Liver (tissue), 9 donors: Measurements from ENCODE around the gene CFAP47. TPM values are rescaled to one million over a fixed set of nuclear protein-coding genes. Genes with fewer than 3 reads are reported as not detected.
"Not testable (repeated sequence)": the region's sequence is repeated elsewhere in the genome, so short reads cannot be mapped to it uniquely, and the experiment has no call there.

Experiments used
- DNase-seq: peaks from one replicate; pipeline ENCODE4 v3.0.0-alpha.2; 2017; ENCODE audit warnings: low spot score
- H3K27ac ChIP-seq, 2 donors: one replicate each; pipeline ENCODE4 v1.7.0; 2013; ENCODE audit warnings: inconsistent platforms in 2 of 2, low read length in 2 of 2, control low read depth in 1 of 2, low read depth in 1 of 2, mild to moderate bottlenecking in 1 of 2
- H3K27me3 ChIP-seq, 4 donors: one replicate each; pipeline versions ENCODE4 v1.6.1 to v1.7.0; 2013; ENCODE audit warnings: low read length in 3 of 4, inconsistent platforms in 1 of 4, mild to moderate bottlenecking in 1 of 4, moderate library complexity in 1 of 4; ENCODE audit not compliant: control insufficient read depth in 4 of 4, insufficient read depth in 4 of 4
- H3K36me3 ChIP-seq, 4 donors: one replicate each; pipeline versions ENCODE4 v1.6.1 to v1.7.0; 2013; ENCODE audit warnings: low read length in 3 of 4, mild to moderate bottlenecking in 3 of 4, low read depth in 1 of 4, moderate library complexity in 1 of 4; ENCODE audit not compliant: control insufficient read depth in 4 of 4, insufficient read depth in 3 of 4
- H3K4me1 ChIP-seq, 4 donors: one replicate each; pipeline versions ENCODE4 v1.6.1 to v1.7.0; 2013; ENCODE audit warnings: low read length in 3 of 4, mild to moderate bottlenecking in 3 of 4, moderate library complexity in 1 of 4; ENCODE audit not compliant: control insufficient read depth in 4 of 4, insufficient read depth in 4 of 4
- H3K4me3 ChIP-seq, 3 donors: one replicate each; pipeline versions ENCODE4 v1.6.1 to v1.7.0; 2013; ENCODE audit warnings: low read length in 3 of 3, control low read depth in 1 of 3, low read depth in 1 of 3, mild to moderate bottlenecking in 1 of 3
- H3K9ac ChIP-seq, 2 donors: one replicate each; pipeline ENCODE4 v1.7.0; 2013; ENCODE audit warnings: low read length in 2 of 2, mild to moderate bottlenecking in 2 of 2, moderate library complexity in 2 of 2, control low read depth in 1 of 2, low read depth in 1 of 2
- H3K9me3 ChIP-seq, 4 donors: one replicate each; pipeline versions ENCODE4 v1.6.1 to v1.7.0; 2013; ENCODE audit warnings: low read length in 3 of 4; ENCODE audit not compliant: control insufficient read depth in 4 of 4
- CTCF ChIP-seq: fragments of 150-350 bp; IDR thresholded peaks from 2 replicates; pipeline ENCODE4 v1.5.1; 2017; ENCODE audit warnings: improper control_type of control experiment, low read depth, low read length; ENCODE audit not compliant: missing input control
- EGR1 ChIP-seq, 2 donors: IDR thresholded peaks; 2 replicates each; pipeline ENCODE4 v1.6.1; 2016 to 2018; ENCODE audit warnings: antibody characterized with exemption in 2 of 2, low read depth in 2 of 2
- FOXA1 ChIP-seq: IDR thresholded peaks from 2 replicates; pipeline ENCODE4 v1.6.1; 2016; ENCODE audit warnings: antibody characterized with exemption
- FOXA2 ChIP-seq: IDR thresholded peaks from 2 replicates; pipeline ENCODE4 v1.6.1; 2016; ENCODE audit warnings: antibody characterized with exemption
- GABPA ChIP-seq, 2 donors: IDR thresholded peaks in 1 of 2; conservative IDR thresholded peaks in 1 of 2; 2 replicates each; pipeline ENCODE4 v1.6.1; 2016; ENCODE audit warnings: antibody characterized with exemption in 2 of 2, mild to moderate bottlenecking in 1 of 2, moderate library complexity in 1 of 2
- HNF4G ChIP-seq: IDR thresholded peaks from 2 replicates; pipeline ENCODE4 v1.6.1; 2016; ENCODE audit warnings: antibody characterized with exemption
- MAX ChIP-seq: IDR thresholded peaks from 2 replicates; pipeline ENCODE4 v1.6.1; 2016; ENCODE audit warnings: antibody characterized with exemption
- NR2F2 ChIP-seq: IDR thresholded peaks from 2 replicates; pipeline ENCODE4 v1.6.1; 2016; ENCODE audit warnings: antibody characterized with exemption
- RAD21 ChIP-seq, 2 donors: IDR thresholded peaks; 2 replicates each; pipeline ENCODE4 v1.6.1; 2016; ENCODE audit warnings: antibody characterized with exemption in 2 of 2, mild to moderate bottlenecking in 2 of 2
- SP1 ChIP-seq: IDR thresholded peaks from 2 replicates; pipeline ENCODE4 v1.6.1; 2018; ENCODE audit warnings: antibody characterized with exemption, mild to moderate bottlenecking
- YY1 ChIP-seq: IDR thresholded peaks from 2 replicates; pipeline ENCODE4 v1.6.1; 2016; ENCODE audit warnings: antibody characterized with exemption, mild to moderate bottlenecking
- WGBS: extraction: QIAGEN DNeasy Blood & Tissue Kit; methylation state at CpG from one replicate; pipeline ENCODE4 v1.1.7; 2013; 5-methylcytosine and 5-hydroxymethylcytosine counted together
- polyA plus RNA-seq, 2 donors: library from polyadenylated mRNA; stranded (reverse) in 1 of 2; unstranded in 1 of 2; fragments of 200-250 nt in 1 of 2; fragments of >200 nt in 1 of 2; fragmentation: Nextera tagmentation in 1 of 2; extraction: Ambion mirVana in 1 of 2; gene quantifications; one replicate each; pipeline versions ENCODE4 v1.2.1 to v1.2.3, GENCODE V29; 2013 to 2015
- total RNA-seq, 2 donors: library from RNA; depleted of rRNA; stranded (reverse); fragments of >200 nt; gene quantifications; one replicate each; pipeline ENCODE4 v1.2.3, GENCODE V29; 2014
- TF ChIP-seq, protein P1 (sequence below): IDR thresholded peaks from 2 replicates; pipeline ENCODE4 v1.6.1; 2016; ENCODE audit warnings: antibody characterized with exemption
- donor health status: healthy.
- donor health status: healthy.
- donor health status: healthy.
- donor health status: healthy.
- donor health status: healthy.

The CFAP47 gene
- total and polyA plus RNA-seq, 4 donors: under 0.01 to 0.03 (median 0.01) TPM; not detected in 1

- Histone ChIP-seq H3K27me3 (no peaks in the 10 kb centered on the region), H3K27ac (no peak overlapping the region), H3K4me1 (no peaks in the 10 kb centered on the region), H3K9me3 (no peaks in the 10 kb centered on the region), H3K36me3 (no peaks in the 10 kb centered on the region), H3K9ac (no peak overlapping the region), H3K4me3 (no peak overlapping the region)
- DNase-seq: no peak
- no peak for TF ChIP-seq GABPA (IDR thresholded peaks at IDR 0.05 in 1 of 2, conservative IDR thresholded peaks at IDR 0.05 in 1 of 2)
- TF ChIP-seq YY1: no peak
- no peak for TF ChIP-seq MAX
- TF ChIP-seq SP1: no peak
- no peak for TF ChIP-seq EGR1 (IDR thresholded peaks at IDR 0.05; ENCODE audit: low read depth in 2 of 2)
- TF ChIP-seq FOXA1: no peak
- TF ChIP-seq NR2F2: no peak
- TF ChIP-seq CTCF: no peak
- no peak for TF ChIP-seq HNF4G
- no peak for TF ChIP-seq FOXA2
These were observed 33.4 kb upstream of the CFAP47 start for GRCh38 chrX:35886135-35886534.

DNA sequence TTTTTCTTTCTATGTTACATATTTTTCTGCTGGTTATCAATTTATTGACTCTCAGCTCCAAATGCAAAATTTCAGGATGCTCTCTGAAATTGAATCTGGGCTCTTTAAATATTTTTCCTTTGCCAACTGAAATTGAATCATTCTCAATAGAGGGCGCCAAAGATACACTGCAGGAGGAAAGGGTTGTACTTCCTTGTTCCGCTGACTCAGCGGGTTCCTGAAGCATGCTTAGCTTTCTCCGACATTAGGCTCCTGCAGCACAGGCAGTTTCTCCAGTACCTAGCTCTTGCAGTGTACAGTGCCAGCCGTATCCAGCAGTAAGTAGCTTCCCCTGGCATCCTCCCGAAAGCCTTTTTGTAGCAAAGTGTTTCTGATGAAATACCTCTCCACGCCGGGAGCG lies 28.8 kb upstream of the CFAP47 start:
- Histone ChIP-seq H3K9me3 (no peaks in the 10 kb centered on the region), H3K4me1 (no peaks in the 10 kb centered on the region), H3K4me3 (no peak overlapping the region), H3K36me3 (no peaks in the 10 kb centered on the region), H3K9ac (no peak overlapping the region), H3K27ac (no peak overlapping the region), H3K27me3 (no peaks in the 10 kb centered on the region)
- no peak for DNase-seq
- WGBS: 66% methylated on average over 9 of the region's 9 CpGs
- TF ChIP-seq, protein P1, sequence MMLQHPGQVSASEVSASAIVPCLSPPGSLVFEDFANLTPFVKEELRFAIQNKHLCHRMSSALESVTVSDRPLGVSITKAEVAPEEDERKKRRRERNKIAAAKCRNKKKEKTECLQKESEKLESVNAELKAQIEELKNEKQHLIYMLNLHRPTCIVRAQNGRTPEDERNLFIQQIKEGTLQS: no peak
- TF ChIP-seq CTCF (peak; percentile 50), RAD21 (IDR thresholded peaks at IDR 0.05) (peak; percentile 74 to 81)

- H3K9ac ChIP-seq, H3K9me3 ChIP-seq, H3K36me3 ChIP-seq, H3K27me3 ChIP-seq, H3K4me1 ChIP-seq, DNase-seq, H3K27ac ChIP-seq, H3K4me3 ChIP-seq: not testable (repeated sequence)
- 86% methylated on average over 6 of the region's 6 CpGs for WGBS
These were observed 67.3 kb downstream of the CFAP47 start for GRCh38 chrX:35986816-35987215.
